Prostate gland (tissue), 2 donors: ENCODE results near the gene MPI.

Experiments used
- POLR2A ChIP-seq: fragments of 450-650 bp; IDR thresholded peaks from one replicate; pipeline ENCODE4 v1.6.1; 2016; ENCODE audit warnings: antibody characterized with exemption, mild to moderate bottlenecking
- TF ChIP-seq, protein P1 (sequence below), 4 experiments: fragments of 200-600 bp in 2 of 4; fragments of 450-650 bp in 2 of 4; sonication (generic) in 2 of 4; IDR thresholded peaks; 1 replicate in 3 of 4; 2 replicates in 1 of 4; pipeline ENCODE4 v1.5.1; 2016 to 2019; ENCODE audit warnings: antibody characterized with exemption in 4 of 4, mild to moderate bottlenecking in 2 of 4, moderate library complexity in 2 of 4

DNA sequence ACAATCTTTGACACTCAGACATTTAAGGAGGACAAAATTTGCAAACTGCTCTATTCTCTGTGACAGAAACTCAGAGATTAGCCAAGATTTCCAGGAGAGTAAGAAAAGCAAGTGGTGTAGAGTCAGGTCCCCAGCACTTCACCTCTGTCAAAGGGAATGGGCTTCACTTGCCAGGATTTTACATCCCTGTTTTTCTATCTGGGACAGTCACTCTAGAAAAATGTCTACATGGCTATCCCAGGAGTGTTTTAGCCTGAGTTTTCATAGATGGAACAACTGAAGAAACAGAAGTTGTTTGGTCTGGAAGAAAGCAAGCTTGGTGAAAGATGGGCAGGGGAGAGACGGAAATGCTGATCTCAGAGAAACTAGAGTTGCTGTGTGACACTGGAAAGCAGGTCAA is 13.8 kb downstream of the MPI start:
- TF ChIP-seq, protein P1, sequence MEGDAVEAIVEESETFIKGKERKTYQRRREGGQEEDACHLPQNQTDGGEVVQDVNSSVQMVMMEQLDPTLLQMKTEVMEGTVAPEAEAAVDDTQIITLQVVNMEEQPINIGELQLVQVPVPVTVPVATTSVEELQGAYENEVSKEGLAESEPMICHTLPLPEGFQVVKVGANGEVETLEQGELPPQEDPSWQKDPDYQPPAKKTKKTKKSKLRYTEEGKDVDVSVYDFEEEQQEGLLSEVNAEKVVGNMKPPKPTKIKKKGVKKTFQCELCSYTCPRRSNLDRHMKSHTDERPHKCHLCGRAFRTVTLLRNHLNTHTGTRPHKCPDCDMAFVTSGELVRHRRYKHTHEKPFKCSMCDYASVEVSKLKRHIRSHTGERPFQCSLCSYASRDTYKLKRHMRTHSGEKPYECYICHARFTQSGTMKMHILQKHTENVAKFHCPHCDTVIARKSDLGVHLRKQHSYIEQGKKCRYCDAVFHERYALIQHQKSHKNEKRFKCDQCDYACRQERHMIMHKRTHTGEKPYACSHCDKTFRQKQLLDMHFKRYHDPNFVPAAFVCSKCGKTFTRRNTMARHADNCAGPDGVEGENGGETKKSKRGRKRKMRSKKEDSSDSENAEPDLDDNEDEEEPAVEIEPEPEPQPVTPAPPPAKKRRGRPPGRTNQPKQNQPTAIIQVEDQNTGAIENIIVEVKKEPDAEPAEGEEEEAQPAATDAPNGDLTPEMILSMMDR (IDR thresholded peaks at IDR 0.05) = no peak
- no peak for TF ChIP-seq POLR2A
